ENCODE results near the gene EIF1B.

EIF1B gene

GRCh38 chr3:40309925-40310695 is 603 bp downstream of the EIF1B start:
- DNase-seq: peak; percentile 83

DNA sequence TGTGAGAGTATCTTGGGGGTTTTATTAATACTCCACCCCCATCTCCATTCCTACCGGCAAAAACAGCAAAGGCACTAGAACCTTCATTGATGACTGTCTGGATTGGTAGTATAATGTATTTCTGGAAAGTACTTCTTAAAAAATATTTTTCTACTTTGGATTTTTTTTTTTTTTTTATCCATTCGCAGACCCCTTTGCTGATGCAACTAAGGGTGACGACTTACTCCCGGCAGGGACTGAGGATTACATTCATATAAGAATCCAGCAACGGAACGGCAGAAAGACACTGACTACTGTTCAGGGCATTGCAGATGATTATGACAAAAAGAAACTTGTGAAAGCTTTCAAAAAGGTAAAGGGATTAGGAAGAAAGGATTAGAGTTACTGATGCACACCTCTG is 1.2 kb downstream of the EIF1B start:
- no peak for DNase-seq

DNA sequence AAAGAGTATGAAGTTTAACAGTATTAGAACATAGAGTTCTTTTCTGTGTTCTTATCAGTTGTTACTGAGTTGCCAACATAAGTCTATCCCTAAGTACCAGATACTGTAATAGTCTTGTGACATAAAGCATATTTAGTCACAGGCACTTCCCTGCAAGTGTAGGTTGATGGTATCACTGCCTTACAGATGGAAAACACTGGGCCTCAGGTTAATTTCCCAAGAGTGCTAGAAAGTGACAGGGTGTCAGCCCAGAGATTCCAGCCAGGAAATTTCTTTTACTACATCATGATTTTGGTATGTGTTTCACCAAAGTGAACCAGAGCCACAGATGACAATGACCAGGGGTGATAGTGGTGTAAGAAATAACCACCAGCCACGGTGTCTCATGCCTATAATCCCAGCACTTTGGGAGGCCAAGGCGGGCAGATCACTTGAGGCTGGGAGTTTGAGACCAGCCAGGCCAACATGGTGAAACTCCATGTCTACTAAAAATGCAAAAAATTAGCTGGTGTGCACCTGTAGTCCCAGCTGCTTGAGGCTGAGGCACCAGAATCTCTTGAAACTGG is 3.2 kb downstream of the EIF1B start:
- no peak for DNase-seq

DNA sequence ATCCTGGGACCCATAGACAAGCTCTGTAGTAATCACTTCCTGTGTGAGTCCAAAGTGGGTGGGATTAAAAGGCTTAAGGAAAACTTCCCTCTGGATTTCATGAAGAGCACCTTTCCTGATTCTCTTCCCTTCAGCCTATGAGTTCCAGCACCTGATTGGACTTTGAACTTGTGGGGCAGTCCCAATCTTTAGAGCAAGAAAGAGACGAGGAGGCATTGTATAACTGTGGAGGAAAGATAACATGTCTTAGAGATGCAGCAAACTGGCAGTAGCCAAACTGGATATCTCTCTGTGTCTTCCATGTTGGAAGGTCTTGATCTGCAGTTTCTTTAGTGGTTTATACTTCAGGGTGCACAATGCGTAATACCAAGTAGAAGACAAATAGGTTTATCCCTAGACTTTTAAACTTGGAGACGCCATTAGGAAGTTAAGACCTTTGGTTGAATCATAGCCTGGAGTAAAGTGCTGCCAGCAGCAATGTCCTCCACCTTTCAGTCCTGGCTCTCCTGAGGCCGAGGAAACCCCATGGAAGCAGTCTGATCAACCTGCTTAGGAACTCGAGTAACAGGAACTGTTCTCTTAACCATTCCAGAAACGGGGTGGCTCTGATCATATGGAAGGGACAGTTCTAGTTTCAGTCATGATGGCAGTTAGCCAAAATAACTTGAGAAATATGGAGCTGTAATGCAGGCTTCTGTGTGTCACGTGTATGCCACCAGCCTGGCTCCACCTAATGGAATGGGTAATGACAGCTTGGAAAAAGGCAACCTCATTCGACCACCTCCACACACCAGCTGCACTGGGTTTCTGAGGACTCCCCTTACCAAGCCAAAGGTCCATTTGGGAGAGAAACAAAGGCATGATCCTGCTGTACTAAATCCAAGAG is 4.7 kb downstream of the EIF1B start:
- no peak for DNase-seq

DNA sequence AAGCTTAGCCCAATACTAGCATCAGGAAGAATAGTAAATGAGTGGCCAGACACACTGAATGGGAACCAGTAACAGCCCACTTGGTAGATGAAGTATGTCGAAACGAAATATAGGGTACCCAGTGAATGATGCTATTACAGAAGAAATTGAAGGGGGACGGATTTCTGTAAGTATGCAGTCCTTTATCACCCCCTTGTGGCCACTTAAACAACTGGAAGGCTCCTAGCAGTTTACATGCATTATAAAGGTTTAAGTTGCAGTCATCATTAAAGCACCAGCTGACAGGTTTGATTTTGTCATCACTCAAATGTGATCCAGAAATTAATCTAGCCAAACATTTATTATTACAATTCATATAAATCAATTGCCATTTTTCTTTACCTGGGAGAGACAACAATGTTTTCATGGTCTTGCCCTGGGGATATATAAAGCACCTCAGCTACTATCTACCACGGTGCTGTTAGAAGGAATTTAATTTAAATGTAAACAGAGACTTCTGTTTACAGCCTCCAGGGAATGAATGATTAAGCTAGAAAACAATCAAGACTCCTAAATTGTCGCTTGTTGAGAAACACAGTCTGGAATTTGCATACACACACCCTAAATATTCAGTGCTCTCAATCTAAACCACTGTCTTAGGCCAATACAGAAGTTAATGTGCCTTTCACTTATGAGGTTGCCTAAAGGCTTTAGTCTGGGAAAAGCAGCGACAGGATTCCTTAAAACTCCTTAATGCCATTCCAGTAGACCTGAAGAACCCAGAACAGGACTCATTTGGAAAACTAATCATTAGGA is 7.8 kb downstream of the EIF1B start:
- no peak for DNase-seq

DNA sequence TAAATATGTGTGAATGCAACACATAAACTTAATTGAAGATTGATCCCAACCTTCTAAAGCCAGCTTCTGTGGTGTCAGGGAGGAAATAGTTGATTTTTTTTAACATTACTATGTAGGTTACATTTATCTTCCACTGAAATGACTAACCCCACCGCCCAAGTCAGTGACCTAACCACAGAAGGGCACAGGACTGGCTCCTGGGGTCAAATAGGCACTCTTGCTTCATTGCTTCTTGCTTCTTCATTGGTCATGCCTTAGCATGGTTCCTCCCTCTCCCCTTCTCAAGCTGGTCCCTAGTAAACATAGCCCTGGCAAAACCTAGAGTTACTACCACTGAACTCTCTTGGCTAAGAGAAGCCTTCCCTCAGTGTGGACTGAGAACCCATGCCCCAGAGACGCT is 12.3 kb downstream of the EIF1B start:
- DNase-seq: no peak

GRCh38 chr3:40323946-40324345 is 14.4 kb downstream of the EIF1B start:
- DNase-seq: no peak

- DNase-seq: no peak
These were observed 15.1 kb downstream of the EIF1B start for GRCh38 chr3:40324621-40325020.

- DNase-seq: no peak
These were observed 16.0 kb downstream of the EIF1B start for GRCh38 chr3:40325465-40325864.

GRCh38 chr3:40328374-40328773 is 18.9 kb downstream of the EIF1B start:
- DNase-seq: no peak

DNA sequence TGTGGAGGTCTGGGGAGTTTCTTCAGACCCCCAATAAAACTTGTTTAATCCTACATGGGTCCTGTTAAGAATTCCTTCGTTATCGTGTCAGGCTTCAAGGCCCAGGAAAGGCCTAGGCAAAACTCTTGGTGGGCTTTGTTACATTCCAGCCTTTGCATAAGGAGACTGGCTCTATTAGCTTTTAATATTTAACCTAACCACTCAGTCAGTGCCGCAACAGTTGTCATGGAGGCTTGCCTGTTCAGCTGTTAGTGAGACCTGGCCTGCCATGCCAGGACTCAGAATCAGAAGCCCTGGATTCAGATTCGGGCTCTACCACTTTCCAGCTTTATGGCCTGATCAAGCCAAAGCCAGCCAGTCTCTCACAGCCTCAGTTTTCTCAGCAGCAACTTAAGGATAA is 19.6 kb downstream of the EIF1B start:
- no peak for DNase-seq

- DNase-seq: no peak
These were observed 23.2 kb downstream of the EIF1B start for GRCh38 chr3:40332684-40333083.

- DNase-seq: no peak
These were observed 23.9 kb downstream of the EIF1B start for GRCh38 chr3:40333416-40333815.

- DNase-seq: no peak
These were observed 24.3 kb downstream of the EIF1B start for GRCh38 chr3:40333852-40334251.

DNA sequence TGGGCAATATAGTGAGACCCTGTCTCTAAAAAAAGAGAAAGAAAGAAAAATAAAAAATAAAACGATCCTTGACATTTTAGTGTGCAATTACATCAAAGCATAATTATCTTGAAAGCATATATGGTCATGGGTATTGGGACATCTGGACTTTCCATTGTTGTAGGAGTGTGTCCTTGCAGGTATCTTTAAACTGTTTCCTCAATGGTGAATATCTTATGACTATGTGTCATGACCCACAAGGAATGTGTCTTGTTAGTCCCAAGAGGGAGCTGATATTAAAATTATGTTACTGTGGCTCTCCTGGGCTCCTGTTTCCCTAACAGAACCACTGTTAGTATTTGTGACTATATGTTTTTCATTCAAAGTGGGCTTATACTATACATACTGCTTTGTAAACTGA is 26.6 kb downstream of the EIF1B start:
- DNase-seq: no peak

GRCh38 chr3:40336511-40337135 is 27.1 kb downstream of the EIF1B start:
- no peak for DNase-seq

GRCh38 chr3:40337136-40338108 is 27.9 kb downstream of the EIF1B start:
- DNase-seq: no peak

DNA sequence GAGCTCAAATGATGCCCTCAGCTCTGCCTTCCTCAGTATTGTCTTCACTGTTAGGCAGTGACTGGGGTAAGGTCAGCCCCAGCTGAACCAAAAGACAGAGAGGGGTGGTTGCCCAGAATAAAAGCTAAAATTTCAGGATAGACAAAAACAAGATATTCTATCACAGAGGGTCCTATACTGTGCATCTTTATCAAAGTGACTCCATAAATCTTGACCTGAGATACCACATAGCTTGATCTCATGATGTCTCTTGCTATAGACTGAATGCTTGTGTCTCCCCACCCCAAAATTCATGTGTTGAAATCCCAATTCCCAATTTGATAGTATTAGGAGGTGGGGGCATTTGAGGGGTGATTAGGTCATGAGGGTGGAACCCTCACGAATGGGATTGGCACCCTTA is 30.4 kb downstream of the EIF1B start:
- DNase-seq: no peak

- DNase-seq: no peak
These were observed 31.1 kb downstream of the EIF1B start for GRCh38 chr3:40340541-40341170.

DNA sequence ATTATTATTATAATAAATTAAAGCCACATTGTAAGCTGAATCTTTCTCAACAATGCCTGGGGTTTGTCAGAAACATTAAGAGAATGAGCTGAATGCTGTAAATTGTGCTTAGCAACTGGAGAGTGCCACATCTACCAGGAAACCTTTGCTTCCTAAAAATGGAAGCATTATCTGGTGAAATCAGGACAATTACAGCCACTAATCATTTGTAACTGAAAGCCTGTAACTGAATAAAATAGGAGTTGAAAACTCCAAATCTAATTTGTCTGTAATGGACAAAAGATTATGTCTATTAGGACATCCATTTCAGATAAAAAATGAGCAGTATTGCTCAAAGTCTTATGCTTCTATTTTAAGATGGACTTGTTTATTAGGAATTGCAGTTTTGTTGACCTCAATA is 32.2 kb downstream of the EIF1B start:
- no peak for DNase-seq

DNA sequence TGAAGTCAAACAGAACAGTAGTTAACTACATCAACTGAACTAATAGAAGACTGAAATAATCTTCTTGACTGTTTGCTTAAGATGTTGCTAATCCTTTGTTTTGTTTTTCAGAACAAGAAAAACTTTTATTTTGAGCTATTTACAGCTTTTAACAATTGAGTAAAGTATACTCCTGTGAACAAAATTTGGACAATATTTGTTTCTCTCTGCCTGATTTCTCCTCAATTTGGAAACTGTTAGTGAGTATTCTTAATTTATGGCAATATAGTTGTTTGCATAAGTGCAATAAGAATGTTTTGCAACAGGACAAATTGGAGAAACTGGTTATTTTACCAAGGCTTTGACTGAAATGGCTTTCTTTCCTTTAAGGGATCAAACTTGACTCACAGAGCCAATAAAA is 41.0 kb downstream of the EIF1B start:
- DNase-seq: no peak

All from activated CD8-positive, alpha-beta memory T cell treated with anti-CD3 and anti-CD28 coated beads for 24 hours (primary cell).